A549 (cell line): Measurements from ENCODE around the gene PLCB4. TPM values are rescaled to one million over a fixed set of nuclear protein-coding genes. Genes with fewer than 3 reads are reported as not detected.

Experiments
- ATAC-seq, 2 experiments: fragments of 200-7000 bp in 1 of 2; fragments of >200 bp in 1 of 2; cut with Nextera tagmentation in 1 of 2; cut with Tn5 transposase in 1 of 2; 3 replicates each; pipeline versions ENCODE4 v1.8.0 to v1.9.1; 2018 to 2020; ENCODE audit warnings: mild to moderate bottlenecking in 1 of 2, moderate library complexity in 1 of 2
- CTCF ChIA-PET: fragments of 300-600 bp; sonication (Branson Sonifier 250); formaldehyde crosslinking; extraction: SDS; loops from one replicate; lab custom pipeline; 2021; ENCODE audit warnings: antibody characterized with exemption, inconsistent platforms; lab: Yijun Ruan, JAX
- POLR2A ChIA-PET: fragments of 350-600 bp; formaldehyde crosslinking; extraction: SDS; loops from one replicate; lab custom pipeline; 2021; ENCODE audit warnings: antibody characterized with exemption, inconsistent platforms; lab: Yijun Ruan, JAX
- DNase-seq, 2 experiments: peaks; one replicate each; pipeline versions ENCODE4 v3.0.0 to v3.0.0-alpha.2; 2011 to 2016; ENCODE audit warnings: low read depth in 1 of 2, low spot score in 1 of 2
- FAIRE-seq: peaks from 2 replicates; lab custom pipeline; 2011; peaks lifted over from hg19 to GRCh38; lab: Jason Lieb, UNC
- H3K27ac ChIP-seq, 2 experiments: fragments of >200 bp; sonication (Bioruptor Twin); formaldehyde crosslinking; 3 replicates each; pipeline ENCODE4 v1.5.1; 2016 to 2017
- H3K4me1 ChIP-seq: fragments of >200 bp; sonication (Bioruptor Twin); formaldehyde crosslinking; 3 replicates; pipeline ENCODE4 v1.6.1; 2016
- H3K4me2 ChIP-seq: fragments of >200 bp; sonication (Bioruptor Twin); formaldehyde crosslinking; 3 replicates; pipeline ENCODE4 v1.6.1; 2016
- H3K4me3 ChIP-seq: fragments of >200 bp; sonication (Bioruptor Twin); formaldehyde crosslinking; 3 replicates; pipeline ENCODE4 v1.5.1; 2016
- H3K9me3 ChIP-seq: fragments of >200 bp; sonication (Bioruptor Twin); formaldehyde crosslinking; 3 replicates; pipeline ENCODE4 v1.6.1; 2016
- BHLHE40 ChIP-seq: IDR thresholded peaks from 2 replicates; pipeline ENCODE4 v1.6.1; 2012; ENCODE audit warnings: low read depth, low read length, inconsistent platforms
- CBX8 ChIP-seq: fragments of 200-600 bp; sonication (generic); IDR thresholded peaks from 2 replicates; pipeline ENCODE4 v1.6.1; 2016
- CHD2 ChIP-seq: fragments of 150-350 bp; IDR thresholded peaks from 2 replicates; pipeline ENCODE4 v1.6.1; 2014; ENCODE audit warnings: low read length; ENCODE audit not compliant: partially characterized antibody
- EHF ChIP-seq: fragments of 250-450 bp; sonication (Bioruptor Pico); IDR thresholded peaks from 2 replicates; pipeline ENCODE4 v1.5.0; 2020; ENCODE audit warnings: mild to moderate bottlenecking
- EP300 ChIP-seq, 2 experiments: fragments of >200 bp; sonication (Bioruptor Twin); formaldehyde crosslinking; IDR thresholded peaks; 2 replicates in 1 of 2; 3 replicates in 1 of 2; pipeline ENCODE4 v1.6.1; 2016 to 2017
- ESRRA ChIP-seq: fragments of 150-350 bp; IDR thresholded peaks from 2 replicates; pipeline ENCODE4 v1.6.1; 2014; ENCODE audit warnings: mild to moderate bottlenecking, low read length, borderline replicate concordance
- FOSB ChIP-seq: fragments of 250-450 bp; sonication (Bioruptor Pico); IDR thresholded peaks from 2 replicates; pipeline ENCODE4 v1.5.0; 2020; ENCODE audit warnings: mild to moderate bottlenecking, moderate library complexity
- HOXA7 ChIP-seq: fragments of 250-450 bp; sonication (Bioruptor Pico); IDR thresholded peaks from 2 replicates; pipeline ENCODE4 v1.5.0; 2020; ENCODE audit warnings: mild to moderate bottlenecking, moderate library complexity
- HOXB13 ChIP-seq: fragments of 250-450 bp; sonication (Bioruptor Pico); IDR thresholded peaks from 2 replicates; pipeline ENCODE4 v1.5.0; 2020; ENCODE audit warnings: low read depth, mild to moderate bottlenecking, moderate library complexity
- JUN ChIP-seq, 2 experiments: fragments of >200 bp; sonication (Bioruptor Twin); formaldehyde crosslinking; IDR thresholded peaks; 2 replicates in 1 of 2; 3 replicates in 1 of 2; pipeline ENCODE4 v1.6.1; 2016 to 2017
- JUNB ChIP-seq: fragments of >200 bp; sonication (Bioruptor Twin); formaldehyde crosslinking; IDR thresholded peaks from 2 replicates; pipeline ENCODE4 v1.6.1; 2016
- KDM1A ChIP-seq: fragments of 200-600 bp; sonication (generic); IDR thresholded peaks from 2 replicates; pipeline ENCODE4 v1.6.1; 2016; ENCODE audit warnings: low read depth, mild to moderate bottlenecking
- KDM5A ChIP-seq: fragments of 200-600 bp; sonication (generic); IDR thresholded peaks from 2 replicates; pipeline ENCODE4 v1.6.1; 2016; ENCODE audit warnings: antibody characterized with exemption, mild to moderate bottlenecking
- MAZ ChIP-seq: fragments of 150-350 bp; IDR thresholded peaks from 2 replicates; pipeline ENCODE4 v1.6.1; 2014; ENCODE audit warnings: antibody characterized with exemption, low read depth, low read length, borderline replicate concordance
- PBX3 ChIP-seq: IDR thresholded peaks from 2 replicates; pipeline ENCODE4 v1.6.1; 2012
- PHF8 ChIP-seq: fragments of 200-600 bp; sonication (generic); IDR thresholded peaks from 2 replicates; pipeline ENCODE4 v1.6.1; 2016; ENCODE audit warnings: low read depth, mild to moderate bottlenecking, antibody characterized with exemption, moderate library complexity, borderline replicate concordance
- POLR2A ChIP-seq: IDR thresholded peaks from 2 replicates; pipeline ENCODE4 v1.6.1; 2012; ENCODE audit warnings: mild to moderate bottlenecking, low read length
- RAD21 ChIP-seq, 2 experiments: fragments of >200 bp in 1 of 2; sonication (Bioruptor Twin) in 1 of 2; formaldehyde crosslinking in 1 of 2; IDR thresholded peaks in 1 of 2; conservative IDR thresholded peaks in 1 of 2; 2 replicates in 1 of 2; 3 replicates in 1 of 2; pipeline ENCODE4 v1.6.1; 2012 to 2018; ENCODE audit warnings: inconsistent platforms in 1 of 2
- RARB ChIP-seq: fragments of 250-450 bp; sonication (Bioruptor Pico); IDR thresholded peaks from 2 replicates; pipeline ENCODE4 v1.8.0; 2021; ENCODE audit warnings: mild to moderate bottlenecking, moderate library complexity
- RCOR1 ChIP-seq: fragments of 150-350 bp; IDR thresholded peaks from 2 replicates; pipeline ENCODE4 v1.6.1; 2014; ENCODE audit warnings: antibody characterized with exemption, low read length, low read depth
- RFX5 ChIP-seq: fragments of 450-650 bp; IDR thresholded peaks from 2 replicates; pipeline ENCODE4 v1.7.1; 2014; ENCODE audit warnings: antibody characterized with exemption, mild to moderate bottlenecking, moderate library complexity
- SMC3 ChIP-seq: fragments of >200 bp; sonication (Bioruptor Twin); formaldehyde crosslinking; IDR thresholded peaks from 3 replicates; pipeline ENCODE4 v1.6.1; 2018; ENCODE audit warnings: inconsistent platforms
- WGBS: methylation state at CpG from one replicate; pipeline ENCODE4 v1.1.6; 2017; ENCODE audit errors: missing lambda C conversion rate; 5-methylcytosine and 5-hydroxymethylcytosine counted together
- polyA plus RNA-seq, 4 experiments: library from polyadenylated mRNA; depleted of rRNA in 3 of 4; stranded (reverse); fragments of >200 nt; fragmentation: RNase III in 1 of 4; extraction: RNeasy Plus Mini Kit Qiagen cat#74134 plus additional on column Dnase treatment in 1 of 4; gene quantifications; 2 replicates in 3 of 4; 3 replicates in 1 of 4; pipeline ENCODE4 v1.2.3, GENCODE V29; 2011 to 2017
- TF ChIP-seq, protein P1 (sequence below): fragments of >200 bp; sonication (Bioruptor Twin); formaldehyde crosslinking; IDR thresholded peaks from 3 replicates; pipeline ENCODE4 v1.5.1; 2016
- TF ChIP-seq, protein P2 (sequence below): fragments of 200-600 bp; sonication (generic); IDR thresholded peaks from 2 replicates; pipeline ENCODE4 v1.6.1; 2016; ENCODE audit warnings: antibody characterized with exemption, mild to moderate bottlenecking, moderate library complexity
- TF ChIP-seq, protein P3 (sequence below): fragments of 250-450 bp; sonication (Bioruptor Pico); IDR thresholded peaks from 2 replicates; pipeline ENCODE4 v1.5.0; 2020; ENCODE audit warnings: low read depth, mild to moderate bottlenecking, moderate library complexity

Gene PLCB4
- polyA plus RNA-seq, 2 of the 4 experiments (the other 2 are of a cell fraction) = 17.1 to 32.1 TPM

DNA sequence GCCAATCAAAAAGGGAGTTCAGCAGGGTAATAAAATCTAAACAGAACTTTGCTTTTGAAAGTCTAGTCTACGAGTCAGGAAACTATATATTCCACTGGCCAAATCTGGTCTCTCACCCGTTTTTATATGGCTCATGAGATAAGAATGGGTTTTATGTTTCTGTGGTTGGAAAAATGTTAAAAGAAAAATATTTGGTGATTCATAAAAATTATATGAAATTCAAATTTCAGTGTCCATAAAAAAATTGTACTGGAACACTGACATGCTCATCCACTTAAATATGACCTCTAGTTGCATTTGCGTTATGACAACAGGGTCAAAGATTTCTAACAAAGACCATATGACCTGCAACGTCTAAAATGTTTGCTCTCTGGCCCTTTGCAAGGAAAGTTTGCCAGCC lies 423.2 kb downstream of the PLCB4 start:
- 48% methylated on average over 4 of the region's 4 CpGs for WGBS
- ATAC-seq (no peak), FAIRE-seq (peak; percentile 61), DNase-seq (no peak)
- Histone ChIP-seq H3K4me2 (no peak overlapping the region), H3K27ac (no peak overlapping the region), H3K4me3 (no peak overlapping the region), H3K9me3 (no peaks in the 10 kb centered on the region), H3K4me1 (no peaks in the 10 kb centered on the region)
- ChIA-PET POLR2A (no interaction called here), CTCF (interaction anchor here (0.6 kb wide), 2 partner anchors 370 to 661 kb away, joined by 4 read pairs; no protein-coding TSS in a partner anchor)
- TF ChIP-seq POLR2A (no peak), RAD21 (conservative IDR thresholded peaks at IDR 0.05 in 1 of 2, IDR thresholded peaks at IDR 0.05 in 1 of 2) (no peak), FOSB (no peak), EHF (CRISPR knock-in tag) (no peak), RARB (CRISPR knock-in tag) (no peak), RCOR1 (no peak), RFX5 (no peak), HOXB13 (CRISPR knock-in tag) (no peak), KDM5A (no peak), KDM1A (no peak), CBX8 (no peak), MAZ (no peak)

DNA sequence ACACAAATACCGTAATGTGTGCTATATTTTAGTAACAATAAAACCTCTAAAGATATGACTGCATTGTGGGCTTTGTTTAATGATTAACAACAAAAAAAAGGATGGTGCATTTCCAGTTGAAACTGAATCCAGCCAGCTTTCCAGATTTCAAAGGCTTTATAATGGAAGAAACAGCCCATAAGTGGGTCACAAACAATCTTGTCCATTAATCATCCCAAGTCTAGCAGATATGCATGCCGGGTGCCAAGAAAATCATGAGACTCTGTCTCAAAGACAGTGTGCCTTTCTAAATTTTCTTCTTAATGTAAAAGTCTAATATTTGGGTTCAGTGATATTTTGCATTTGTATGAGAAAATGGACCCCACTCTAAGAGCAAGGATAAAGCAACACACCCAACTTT lies 424.9 kb downstream of the PLCB4 start:
- POLR2A ChIA-PET = no interaction called here
- no peak overlapping the region for H3K4me2 ChIP-seq
- CTCF ChIA-PET = interaction anchor here (0.6 kb wide), 1 partner anchor 107 kb away, joined by 3 read pairs; no protein-coding TSS in a partner anchor
- ATAC-seq = no peak
- FAIRE-seq = peak; percentile 54
- H3K4me1 ChIP-seq = no peaks in the 10 kb centered on the region
- 75% methylated on average over 2 of the region's 2 CpGs for WGBS
- no peak overlapping the region for H3K27ac ChIP-seq
- no peak overlapping the region for H3K4me3 ChIP-seq
- H3K9me3 ChIP-seq = no peaks in the 10 kb centered on the region
- no peak for DNase-seq
- no peak for TF ChIP-seq EP300 (IDR thresholded peaks at IDR 0.05)
- TF ChIP-seq, protein P1, sequence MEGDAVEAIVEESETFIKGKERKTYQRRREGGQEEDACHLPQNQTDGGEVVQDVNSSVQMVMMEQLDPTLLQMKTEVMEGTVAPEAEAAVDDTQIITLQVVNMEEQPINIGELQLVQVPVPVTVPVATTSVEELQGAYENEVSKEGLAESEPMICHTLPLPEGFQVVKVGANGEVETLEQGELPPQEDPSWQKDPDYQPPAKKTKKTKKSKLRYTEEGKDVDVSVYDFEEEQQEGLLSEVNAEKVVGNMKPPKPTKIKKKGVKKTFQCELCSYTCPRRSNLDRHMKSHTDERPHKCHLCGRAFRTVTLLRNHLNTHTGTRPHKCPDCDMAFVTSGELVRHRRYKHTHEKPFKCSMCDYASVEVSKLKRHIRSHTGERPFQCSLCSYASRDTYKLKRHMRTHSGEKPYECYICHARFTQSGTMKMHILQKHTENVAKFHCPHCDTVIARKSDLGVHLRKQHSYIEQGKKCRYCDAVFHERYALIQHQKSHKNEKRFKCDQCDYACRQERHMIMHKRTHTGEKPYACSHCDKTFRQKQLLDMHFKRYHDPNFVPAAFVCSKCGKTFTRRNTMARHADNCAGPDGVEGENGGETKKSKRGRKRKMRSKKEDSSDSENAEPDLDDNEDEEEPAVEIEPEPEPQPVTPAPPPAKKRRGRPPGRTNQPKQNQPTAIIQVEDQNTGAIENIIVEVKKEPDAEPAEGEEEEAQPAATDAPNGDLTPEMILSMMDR = no peak
- no peak for TF ChIP-seq SMC3
- no peak for TF ChIP-seq EHF (CRISPR knock-in tag)
- no peak for TF ChIP-seq PHF8
- no peak for TF ChIP-seq RFX5
- no peak for TF ChIP-seq HOXA7
- TF ChIP-seq JUNB = no peak
- no peak for TF ChIP-seq HOXB13 (CRISPR knock-in tag)

DNA sequence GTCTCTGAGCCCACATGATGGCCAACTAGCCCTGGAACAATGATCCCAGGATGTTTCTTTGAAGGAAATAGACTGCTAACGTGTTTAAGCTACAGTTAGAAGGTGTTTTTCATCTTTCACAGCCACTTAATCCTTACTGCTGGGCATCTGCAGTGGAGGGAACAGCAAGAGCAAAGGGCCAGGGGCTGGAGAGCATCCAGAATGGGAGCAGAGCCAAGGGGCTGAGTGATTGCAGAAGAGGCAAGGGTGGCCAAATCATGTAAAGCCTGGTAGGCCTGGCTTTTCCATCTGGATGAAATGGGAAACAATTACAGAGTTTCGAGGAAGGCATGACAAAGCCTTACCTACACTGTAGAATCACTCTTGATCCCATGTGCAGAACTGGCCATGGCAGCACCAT lies 426.8 kb downstream of the PLCB4 start:
- Histone ChIP-seq H3K9me3 (no peaks in the 10 kb centered on the region), H3K4me1 (no peaks in the 10 kb centered on the region), H3K4me3 (no peak overlapping the region), H3K4me2 (no peak overlapping the region), H3K27ac (no peak overlapping the region)
- TF ChIP-seq HOXA7 (no peak), FOSB (no peak), MAZ (no peak), BHLHE40 (no peak), HOXB13 (CRISPR knock-in tag) (no peak), ESRRA (no peak), KDM1A (no peak), JUN (IDR thresholded peaks at IDR 0.05) (no peak), CHD2 (no peak), PBX3 (no peak), CBX8 (no peak)
- TF ChIP-seq, protein P2, sequence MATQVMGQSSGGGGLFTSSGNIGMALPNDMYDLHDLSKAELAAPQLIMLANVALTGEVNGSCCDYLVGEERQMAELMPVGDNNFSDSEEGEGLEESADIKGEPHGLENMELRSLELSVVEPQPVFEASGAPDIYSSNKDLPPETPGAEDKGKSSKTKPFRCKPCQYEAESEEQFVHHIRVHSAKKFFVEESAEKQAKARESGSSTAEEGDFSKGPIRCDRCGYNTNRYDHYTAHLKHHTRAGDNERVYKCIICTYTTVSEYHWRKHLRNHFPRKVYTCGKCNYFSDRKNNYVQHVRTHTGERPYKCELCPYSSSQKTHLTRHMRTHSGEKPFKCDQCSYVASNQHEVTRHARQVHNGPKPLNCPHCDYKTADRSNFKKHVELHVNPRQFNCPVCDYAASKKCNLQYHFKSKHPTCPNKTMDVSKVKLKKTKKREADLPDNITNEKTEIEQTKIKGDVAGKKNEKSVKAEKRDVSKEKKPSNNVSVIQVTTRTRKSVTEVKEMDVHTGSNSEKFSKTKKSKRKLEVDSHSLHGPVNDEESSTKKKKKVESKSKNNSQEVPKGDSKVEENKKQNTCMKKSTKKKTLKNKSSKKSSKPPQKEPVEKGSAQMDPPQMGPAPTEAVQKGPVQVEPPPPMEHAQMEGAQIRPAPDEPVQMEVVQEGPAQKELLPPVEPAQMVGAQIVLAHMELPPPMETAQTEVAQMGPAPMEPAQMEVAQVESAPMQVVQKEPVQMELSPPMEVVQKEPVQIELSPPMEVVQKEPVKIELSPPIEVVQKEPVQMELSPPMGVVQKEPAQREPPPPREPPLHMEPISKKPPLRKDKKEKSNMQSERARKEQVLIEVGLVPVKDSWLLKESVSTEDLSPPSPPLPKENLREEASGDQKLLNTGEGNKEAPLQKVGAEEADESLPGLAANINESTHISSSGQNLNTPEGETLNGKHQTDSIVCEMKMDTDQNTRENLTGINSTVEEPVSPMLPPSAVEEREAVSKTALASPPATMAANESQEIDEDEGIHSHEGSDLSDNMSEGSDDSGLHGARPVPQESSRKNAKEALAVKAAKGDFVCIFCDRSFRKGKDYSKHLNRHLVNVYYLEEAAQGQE = no peak
- TF ChIP-seq, protein P3, sequence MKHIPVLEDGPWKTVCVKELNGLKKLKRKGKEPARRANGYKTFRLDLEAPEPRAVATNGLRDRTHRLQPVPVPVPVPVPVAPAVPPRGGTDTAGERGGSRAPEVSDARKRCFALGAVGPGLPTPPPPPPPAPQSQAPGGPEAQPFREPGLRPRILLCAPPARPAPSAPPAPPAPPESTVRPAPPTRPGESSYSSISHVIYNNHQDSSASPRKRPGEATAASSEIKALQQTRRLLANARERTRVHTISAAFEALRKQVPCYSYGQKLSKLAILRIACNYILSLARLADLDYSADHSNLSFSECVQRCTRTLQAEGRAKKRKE (CRISPR knock-in tag) = no peak
- 49% methylated on average over 2 of the region's 2 CpGs for WGBS
- FAIRE-seq (no peak), DNase-seq (no peak), ATAC-seq (no peak)
- POLR2A ChIA-PET = no interaction called here
- CTCF ChIA-PET = interaction anchor here (1.0 to 1.2 kb wide), 2 partner anchors 10 to 75 kb away, joined by 3 to 4 read pairs; no protein-coding TSS in a partner anchor
